Measurements from ENCODE around the gene NPAS3.

The NPAS3 gene

GRCh38 chr14:33357225-33358010 lies 418.7 kb downstream of the NPAS3 start:
- no peak for DNase-seq
- TF ChIP-seq GATA1 (IDR thresholded peaks at IDR 0.05; ENCODE audit: low read depth, low read length) = no peak
- TF ChIP-seq POLR2A (IDR thresholded peaks at IDR 0.05; ENCODE audit: low read length) = no peak

GRCh38 chr14:33359288-33359881 lies 420.7 kb downstream of the NPAS3 start:
- TF ChIP-seq POLR2A (IDR thresholded peaks at IDR 0.05; ENCODE audit: low read length) (no peak), GATA1 (IDR thresholded peaks at IDR 0.05; ENCODE audit: low read depth, low read length) (no peak)
- DNase-seq = no peak

GRCh38 chr14:33362934-33363333 lies 424.3 kb downstream of the NPAS3 start:
- no peak for TF ChIP-seq POLR2A (IDR thresholded peaks at IDR 0.05; ENCODE audit: low read length)
- TF ChIP-seq GATA1 (IDR thresholded peaks at IDR 0.05; ENCODE audit: low read depth, low read length) = no peak
- DNase-seq = no peak

- no peak for DNase-seq
- TF ChIP-seq GATA1 (IDR thresholded peaks at IDR 0.05; ENCODE audit: low read depth, low read length) = no peak
- TF ChIP-seq POLR2A (IDR thresholded peaks at IDR 0.05; ENCODE audit: low read length) = no peak
Measured at GRCh38 chr14:33363682-33364081, 425.0 kb downstream of the NPAS3 start.

- no peak for DNase-seq
Measured at GRCh38 chr14:33364466-33364865, 425.8 kb downstream of the NPAS3 start.

GRCh38 chr14:33369041-33369440 lies 430.4 kb downstream of the NPAS3 start:
- no peak for DNase-seq
- no peak for TF ChIP-seq POLR2A (IDR thresholded peaks at IDR 0.05; ENCODE audit: low read length)

More at GRCh38 chr14:33364466-33364865, 425.8 kb downstream of the NPAS3 start:
- TF ChIP-seq GATA1 (IDR thresholded peaks at IDR 0.05; ENCODE audit: low read depth, low read length) = no peak
- TF ChIP-seq POLR2A (IDR thresholded peaks at IDR 0.05; ENCODE audit: low read length) = no peak

- DNase-seq = no peak
- no peak for TF ChIP-seq POLR2A (IDR thresholded peaks at IDR 0.05; ENCODE audit: low read length)
- no peak for TF ChIP-seq GATA1 (IDR thresholded peaks at IDR 0.05; ENCODE audit: low read depth, low read length)
Measured at GRCh38 chr14:33369972-33370371, 431.3 kb downstream of the NPAS3 start.

GRCh38 chr14:33370426-33370825 lies 431.7 kb downstream of the NPAS3 start:
- TF ChIP-seq GATA1 (IDR thresholded peaks at IDR 0.05; ENCODE audit: low read depth, low read length) (no peak), POLR2A (IDR thresholded peaks at IDR 0.05; ENCODE audit: low read length) (no peak)
- DNase-seq = no peak

GRCh38 chr14:33375196-33375595 lies 436.5 kb downstream of the NPAS3 start:
- TF ChIP-seq POLR2A (IDR thresholded peaks at IDR 0.05; ENCODE audit: low read length) (no peak), GATA1 (IDR thresholded peaks at IDR 0.05; ENCODE audit: low read depth, low read length) (no peak)
- no peak for DNase-seq

- TF ChIP-seq POLR2A (IDR thresholded peaks at IDR 0.05; ENCODE audit: low read length) (no peak), GATA1 (IDR thresholded peaks at IDR 0.05; ENCODE audit: low read depth, low read length) (no peak)
- no peak for DNase-seq
Measured at GRCh38 chr14:33375786-33376185, 437.1 kb downstream of the NPAS3 start.

- TF ChIP-seq POLR2A (IDR thresholded peaks at IDR 0.05; ENCODE audit: low read length) = no peak
- no peak for TF ChIP-seq GATA1 (IDR thresholded peaks at IDR 0.05; ENCODE audit: low read depth, low read length)
- DNase-seq = no peak
Measured at GRCh38 chr14:33376510-33376909, 437.8 kb downstream of the NPAS3 start.

GRCh38 chr14:33377596-33378390 lies 439.1 kb downstream of the NPAS3 start:
- no peak for TF ChIP-seq POLR2A (IDR thresholded peaks at IDR 0.05; ENCODE audit: low read length)
- no peak for TF ChIP-seq GATA1 (IDR thresholded peaks at IDR 0.05; ENCODE audit: low read depth, low read length)
- DNase-seq = no peak

- no peak for DNase-seq
- TF ChIP-seq GATA1 (IDR thresholded peaks at IDR 0.05; ENCODE audit: low read depth, low read length) (no peak), POLR2A (IDR thresholded peaks at IDR 0.05; ENCODE audit: low read length) (no peak)
Measured at GRCh38 chr14:33381717-33382116, 443.0 kb downstream of the NPAS3 start.

- no peak for DNase-seq
- TF ChIP-seq GATA1 (IDR thresholded peaks at IDR 0.05; ENCODE audit: low read depth, low read length) = no peak
- no peak for TF ChIP-seq POLR2A (IDR thresholded peaks at IDR 0.05; ENCODE audit: low read length)
Measured at GRCh38 chr14:33386140-33386539, 447.5 kb downstream of the NPAS3 start.

Measured in erythroblast (primary cell).